HUES48 (cell line): Measurements from ENCODE around the gene NPIPA5.
"Not testable (repeated sequence)": the region's sequence is repeated elsewhere in the genome, so short reads cannot be mapped to it uniquely, and the experiment has no call there.

ENCODE experiments used
- H3K27ac ChIP-seq: one replicate; pipeline ENCODE4 v1.7.0; 2013; ENCODE audit warnings: low read depth, low read length, inconsistent platforms
- H3K27me3 ChIP-seq: 2 replicates; pipeline ENCODE4 v1.6.1; 2013; ENCODE audit warnings: mild to moderate bottlenecking, low read length; ENCODE audit not compliant: control insufficient read depth, insufficient read depth
- H3K36me3 ChIP-seq: 2 replicates; pipeline ENCODE4 v1.6.1; 2013; ENCODE audit warnings: low read length; ENCODE audit not compliant: control insufficient read depth, insufficient read depth
- H3K4me1 ChIP-seq: 2 replicates; pipeline ENCODE4 v1.6.1; 2013; ENCODE audit warnings: mild to moderate bottlenecking, low read length; ENCODE audit not compliant: control insufficient read depth, insufficient read depth
- H3K4me3 ChIP-seq: 2 replicates; pipeline ENCODE4 v1.5.1; 2013; ENCODE audit warnings: mild to moderate bottlenecking, low read depth, low read length
- H3K9ac ChIP-seq: 2 replicates; pipeline ENCODE4 v1.6.1; 2013; ENCODE audit warnings: mild to moderate bottlenecking, low read depth, low read length, moderate library complexity
- H3K9me3 ChIP-seq: 2 replicates; pipeline ENCODE4 v1.6.1; 2013; ENCODE audit warnings: low read length; ENCODE audit not compliant: control insufficient read depth, insufficient read depth

Gene NPIPA5

GRCh38 chr16:15378194-15378593 lies at the start of gene NPIPA5:
TSS of gene NPIPA5 (minus strand) at chr16:15378294. CDS start at chr16:15378294, 0 bp downstream.
- H3K27ac ChIP-seq, H3K4me1 ChIP-seq, H3K9me3 ChIP-seq, H3K9ac ChIP-seq, H3K36me3 ChIP-seq, H3K27me3 ChIP-seq, H3K4me3 ChIP-seq: not testable (repeated sequence)

DNA sequence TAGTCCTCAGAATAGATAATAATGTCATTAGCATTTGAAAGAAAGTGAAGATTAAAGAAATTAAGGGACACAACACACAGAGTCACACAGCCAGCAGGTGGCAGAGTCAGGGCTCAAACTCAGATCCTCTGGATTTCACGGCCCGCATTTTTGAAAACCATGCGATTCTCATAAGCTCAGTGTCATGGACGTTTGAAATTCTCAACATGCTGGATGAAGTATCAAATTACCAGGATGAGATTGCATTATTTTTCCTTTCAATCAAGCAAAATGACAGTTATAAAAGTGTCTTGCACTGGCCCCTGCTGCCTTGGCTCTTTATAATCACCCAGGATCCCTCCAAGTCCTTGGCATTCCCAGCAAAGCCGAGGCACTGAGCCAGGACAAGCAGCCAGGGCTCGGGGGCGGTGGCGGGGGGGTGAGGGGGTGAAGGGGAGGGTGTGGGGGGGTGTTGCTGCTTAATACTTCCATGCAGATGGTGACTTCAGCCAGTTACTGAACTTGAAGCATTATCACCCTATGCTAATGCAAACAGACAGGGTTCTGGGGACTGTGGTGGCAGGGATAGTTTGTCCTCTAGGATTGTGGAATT lies 49.6 kb upstream of the NPIPA5 start:
- no peak overlapping the region for H3K27ac ChIP-seq
- H3K36me3 ChIP-seq: no peaks in the 10 kb centered on the region
- no peak overlapping the region for H3K4me3 ChIP-seq
- H3K9ac ChIP-seq: no peak overlapping the region
- H3K4me1 ChIP-seq: peaks cover 2% of the 10 kb centered on the region; the same call in 1 of the 2 replicates
- no peaks in the 10 kb centered on the region for H3K27me3 ChIP-seq
- no peaks in the 10 kb centered on the region for H3K9me3 ChIP-seq

DNA sequence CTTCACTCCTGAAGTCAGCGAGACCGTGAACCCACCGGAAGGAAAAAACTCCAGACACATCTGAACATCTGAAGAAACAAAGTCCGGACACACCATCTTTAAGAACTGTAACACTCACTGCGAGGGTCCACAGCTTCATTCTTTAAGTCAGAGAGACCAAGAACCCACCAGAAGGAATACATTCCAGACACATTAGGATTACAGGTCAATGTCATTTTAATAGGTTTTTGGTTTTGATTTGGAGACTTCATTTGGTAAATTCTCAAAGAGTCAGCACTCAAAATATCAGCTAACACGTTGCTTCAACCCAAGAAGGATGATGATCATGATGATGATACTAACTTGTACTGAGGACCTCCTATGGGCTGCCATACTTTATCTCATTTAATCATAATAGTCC lies 48.7 kb upstream of the NPIPA5 start:
- no peak overlapping the region for H3K27ac ChIP-seq
- no peaks in the 10 kb centered on the region for H3K27me3 ChIP-seq
- peaks cover 2% of the 10 kb centered on the region; the same call in 1 of the 2 replicates for H3K4me1 ChIP-seq
- H3K36me3 ChIP-seq: no peaks in the 10 kb centered on the region
- no peak overlapping the region for H3K4me3 ChIP-seq
- H3K9ac ChIP-seq: no peak overlapping the region
- no peaks in the 10 kb centered on the region for H3K9me3 ChIP-seq

DNA sequence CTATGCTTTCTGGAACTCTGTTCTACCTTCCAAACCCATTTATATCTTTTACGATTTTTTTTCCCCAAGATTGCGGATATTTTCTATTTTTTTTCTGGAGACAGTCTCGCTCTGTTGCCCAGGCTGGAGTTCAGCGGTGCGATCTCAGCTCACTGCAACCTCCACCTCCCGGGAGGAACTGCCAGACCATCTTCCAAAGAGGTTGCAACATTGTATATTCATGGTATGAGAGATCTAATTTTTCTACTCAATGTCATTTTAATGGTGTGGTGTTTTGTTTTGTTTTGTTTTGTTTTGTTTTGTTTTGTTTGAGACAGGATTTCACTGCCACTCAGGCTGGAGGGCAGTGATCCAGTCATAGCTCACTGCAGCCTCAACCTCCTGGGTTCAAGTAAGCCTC lies 47.8 kb upstream of the NPIPA5 start:
- Histone ChIP-seq H3K27me3 (no peaks in the 10 kb centered on the region), H3K9ac (no peak overlapping the region), H3K4me3 (no peak overlapping the region), H3K4me1 (peaks cover 2% of the 10 kb centered on the region; the same call in 1 of the 2 replicates), H3K36me3 (no peaks in the 10 kb centered on the region), H3K9me3 (no peaks in the 10 kb centered on the region), H3K27ac (no peak overlapping the region)

GRCh38 chr16:15422222-15422621 lies 44.1 kb upstream of the NPIPA5 start:
- H3K36me3 ChIP-seq: no peaks in the 10 kb centered on the region
- no peak overlapping the region for H3K27ac ChIP-seq
- H3K27me3 ChIP-seq: no peaks in the 10 kb centered on the region
- no peak overlapping the region for H3K4me3 ChIP-seq
- H3K4me1 ChIP-seq: no peaks in the 10 kb centered on the region
- no peaks in the 10 kb centered on the region for H3K9me3 ChIP-seq
- no peak overlapping the region for H3K9ac ChIP-seq

DNA sequence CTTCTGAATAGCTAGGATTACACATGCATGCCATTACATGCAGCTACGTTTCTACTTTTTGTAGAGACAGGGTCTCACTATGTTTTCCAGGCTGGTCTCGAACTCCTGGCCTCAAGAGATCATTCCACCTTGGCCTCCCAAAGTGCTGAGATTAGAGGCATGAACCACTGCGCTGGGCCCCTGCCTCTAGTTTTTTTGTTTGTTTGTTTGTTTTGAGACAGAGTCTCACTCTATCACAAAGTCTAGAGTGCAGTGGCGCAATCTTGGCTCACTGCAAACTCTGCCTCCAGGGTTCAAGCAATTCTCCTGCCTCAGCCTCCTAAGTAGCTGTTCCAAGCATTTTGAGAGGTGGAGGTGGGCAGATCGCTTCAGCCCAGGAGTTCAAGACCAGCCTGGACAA lies 43.6 kb upstream of the NPIPA5 start:
- H3K36me3 ChIP-seq, H3K4me3 ChIP-seq, H3K27me3 ChIP-seq, H3K4me1 ChIP-seq, H3K9ac ChIP-seq, H3K9me3 ChIP-seq, H3K27ac ChIP-seq: not testable (repeated sequence)

DNA sequence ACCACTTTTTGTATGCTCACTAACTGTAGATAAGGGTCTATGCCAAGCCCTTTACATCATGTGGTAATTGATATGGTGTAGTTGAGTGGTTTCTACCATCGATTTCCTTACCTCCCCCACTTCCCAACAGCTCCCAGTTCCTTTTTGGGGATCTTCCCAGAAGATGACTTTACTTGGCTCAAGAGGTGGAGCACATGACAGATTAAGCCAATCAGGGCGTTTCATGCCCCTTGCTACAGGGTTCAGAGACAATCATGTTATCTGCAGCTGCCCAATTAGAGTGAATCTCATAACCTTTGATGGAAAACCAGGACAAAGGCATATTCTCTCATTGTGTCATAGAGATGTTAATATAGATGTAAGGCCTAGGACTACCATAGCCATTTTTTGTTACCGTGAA lies 40.1 kb upstream of the NPIPA5 start:
- no peak overlapping the region for H3K9ac ChIP-seq
- H3K27ac ChIP-seq: no peak overlapping the region
- no peaks in the 10 kb centered on the region for H3K36me3 ChIP-seq
- no peak overlapping the region for H3K4me3 ChIP-seq
- H3K27me3 ChIP-seq: no peaks in the 10 kb centered on the region
- no peaks in the 10 kb centered on the region for H3K9me3 ChIP-seq
- no peaks in the 10 kb centered on the region for H3K4me1 ChIP-seq

DNA sequence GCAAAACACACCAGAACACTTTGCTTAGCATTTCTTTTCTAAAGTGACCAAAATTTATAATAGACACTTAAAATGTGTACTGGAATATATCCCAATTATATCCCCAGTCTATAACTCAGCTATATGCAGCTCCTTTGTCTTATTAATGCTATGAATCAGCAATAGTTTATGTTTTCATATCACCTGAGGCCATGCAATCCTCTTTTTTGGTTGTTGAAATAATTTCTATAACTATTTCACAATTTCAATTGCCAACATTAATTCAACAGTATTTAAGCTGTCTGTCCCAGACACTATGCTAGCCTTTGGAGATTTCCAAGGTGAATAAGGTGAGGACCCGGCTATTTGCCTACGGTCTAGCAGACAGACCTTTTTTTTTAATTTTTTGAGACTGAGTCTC lies 39.1 kb upstream of the NPIPA5 start:
- no peak overlapping the region for H3K27ac ChIP-seq
- no peaks in the 10 kb centered on the region for H3K9me3 ChIP-seq
- no peak overlapping the region for H3K9ac ChIP-seq
- H3K27me3 ChIP-seq: no peaks in the 10 kb centered on the region
- no peaks in the 10 kb centered on the region for H3K36me3 ChIP-seq
- no peaks in the 10 kb centered on the region for H3K4me1 ChIP-seq
- no peak overlapping the region for H3K4me3 ChIP-seq

GRCh38 chr16:15415511-15415985 lies 37.5 kb upstream of the NPIPA5 start:
- Histone ChIP-seq H3K27me3 (no peaks in the 10 kb centered on the region), H3K27ac (no peak overlapping the region), H3K4me1 (no peaks in the 10 kb centered on the region), H3K9me3 (no peaks in the 10 kb centered on the region), H3K4me3 (no peak overlapping the region), H3K9ac (no peak overlapping the region), H3K36me3 (no peaks in the 10 kb centered on the region)

GRCh38 chr16:15409476-15409875 lies 31.4 kb upstream of the NPIPA5 start:
- not testable (repeated sequence) for H3K9me3 ChIP-seq, H3K4me3 ChIP-seq, H3K27ac ChIP-seq, H3K27me3 ChIP-seq, H3K4me1 ChIP-seq, H3K9ac ChIP-seq, H3K36me3 ChIP-seq

- H3K27me3 ChIP-seq, H3K9me3 ChIP-seq, H3K9ac ChIP-seq, H3K4me1 ChIP-seq, H3K36me3 ChIP-seq, H3K27ac ChIP-seq, H3K4me3 ChIP-seq: not testable (repeated sequence)
These were observed 29.7 kb upstream of the NPIPA5 start for GRCh38 chr16:15407756-15408155.

DNA sequence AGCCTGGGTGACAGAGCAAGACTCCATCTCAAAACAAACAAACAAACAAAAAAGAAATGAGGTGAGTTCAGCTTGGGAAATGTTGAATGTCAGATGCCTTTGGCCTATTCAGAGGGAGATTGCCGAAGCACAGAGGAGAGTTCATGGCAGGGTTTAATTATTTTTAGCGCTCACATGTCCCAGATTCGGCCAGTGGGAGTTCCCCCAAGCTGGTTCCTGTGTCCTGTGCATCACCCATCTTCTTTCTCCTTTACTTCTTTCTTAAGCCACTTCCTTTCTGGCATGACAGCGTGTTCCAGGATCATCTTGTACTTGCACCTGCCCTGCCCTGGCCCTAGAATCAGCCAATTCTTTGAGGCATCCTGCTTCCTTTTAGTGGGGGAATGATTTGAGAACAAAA lies 26.7 kb upstream of the NPIPA5 start:
- Histone ChIP-seq H3K9ac (no peak overlapping the region), H3K36me3 (no peaks in the 10 kb centered on the region), H3K4me3 (no peak overlapping the region), H3K27ac (no peak overlapping the region), H3K4me1 (peaks cover 8% of the 10 kb centered on the region), H3K9me3 (no peaks in the 10 kb centered on the region), H3K27me3 (no peaks in the 10 kb centered on the region)
